Hypothalamus (tissue), 51 donors: ENCODE results near the gene TRMT2A.

ENCODE experiments used
- DNase-seq, 51 donors: peaks; one replicate each; lab custom pipeline; 2025; lab: John Stamatoyannopoulos, UW

The TRMT2A gene

DNA sequence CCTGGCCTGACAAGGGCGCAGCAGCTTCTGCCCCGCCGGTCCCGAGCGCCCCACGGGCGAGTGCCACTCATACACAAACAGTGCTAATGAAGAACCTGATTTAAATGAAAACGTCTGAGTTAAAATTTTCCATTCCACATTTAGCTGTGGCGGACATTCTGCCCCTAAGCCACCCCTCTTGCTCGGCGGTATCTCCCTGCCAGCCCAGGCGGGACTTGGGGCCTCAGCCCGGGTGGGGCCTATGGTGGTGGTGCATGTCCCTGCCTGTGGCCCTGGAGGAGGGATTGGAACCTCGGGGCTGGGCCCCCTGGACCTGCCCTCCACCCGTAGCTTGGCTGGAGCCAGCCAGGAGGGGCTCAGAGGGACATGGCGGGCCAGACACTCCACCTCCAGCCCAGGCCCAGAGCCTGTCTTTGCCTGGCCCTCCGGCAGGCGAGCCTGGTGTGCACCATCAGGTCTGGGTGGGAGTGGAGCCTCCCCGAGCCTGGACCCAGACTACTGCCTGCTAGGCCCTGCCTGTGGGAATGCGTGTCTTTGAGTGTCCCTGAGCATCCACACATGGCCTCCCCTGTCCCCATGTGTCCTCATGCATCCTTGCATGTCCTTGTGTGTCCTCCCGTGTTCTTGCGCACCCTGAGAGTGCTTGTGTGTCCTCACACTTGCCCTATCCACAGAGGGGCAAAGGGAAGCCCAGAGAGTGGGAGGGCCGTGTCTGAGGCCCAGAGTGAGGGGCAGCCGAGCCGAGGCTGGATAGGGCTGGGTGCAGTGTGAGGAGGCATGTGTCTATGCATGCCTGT, 19.0 kb upstream of the TRMT2A start:
- DNase-seq, result no peak

DNA sequence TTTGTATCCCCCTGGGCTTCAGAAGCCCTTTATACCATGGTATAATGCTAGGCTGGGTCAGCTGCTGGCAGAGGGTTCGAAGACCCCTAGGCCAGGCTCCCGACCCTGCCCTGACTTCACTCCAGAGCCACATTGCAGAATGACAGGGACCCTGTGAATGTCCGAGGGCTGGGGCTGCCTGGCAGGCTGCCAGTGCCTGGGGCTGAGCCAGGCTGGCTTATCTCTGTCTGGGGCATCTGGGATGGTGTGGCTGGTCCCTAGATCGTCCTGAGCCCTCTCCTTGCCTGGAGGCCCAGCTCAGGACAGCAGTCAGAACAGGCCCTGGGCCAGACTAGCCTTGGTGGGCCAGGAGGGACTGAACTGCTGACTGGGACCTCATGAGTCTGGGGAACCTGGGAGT, 18.2 kb upstream of the TRMT2A start:
- no peak for DNase-seq

DNA sequence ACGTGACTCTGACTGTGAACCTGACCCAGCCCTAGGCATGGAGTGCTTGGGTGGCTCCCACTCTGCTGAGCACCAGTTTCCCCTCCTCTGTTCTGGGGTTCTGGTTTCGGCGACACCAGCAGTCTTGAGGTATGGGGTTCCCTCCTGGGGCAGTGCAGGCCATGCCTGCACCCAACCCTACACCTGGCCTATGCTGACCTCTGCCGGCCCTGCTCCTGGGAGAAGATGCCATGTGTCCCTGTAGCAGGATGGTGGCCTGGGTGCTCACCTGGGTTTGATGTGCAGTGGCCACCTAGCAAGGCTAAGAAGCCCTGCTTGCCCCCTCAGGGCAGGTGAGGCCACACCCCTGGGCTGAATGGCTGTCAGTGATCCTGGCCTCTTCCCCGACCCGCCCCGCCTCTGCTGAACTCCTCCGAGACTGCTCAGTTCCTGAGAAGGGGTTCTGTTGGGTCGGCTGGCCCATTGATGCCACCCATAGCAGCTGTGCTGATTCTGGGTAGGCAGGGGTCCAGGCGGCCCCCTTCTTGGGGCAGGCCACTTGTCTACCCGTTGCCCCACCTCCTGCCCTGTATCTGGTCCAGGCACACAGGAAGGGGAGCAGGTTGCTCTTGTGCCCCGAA, 17.0 kb upstream of the TRMT2A start:
- no peak for DNase-seq

DNA sequence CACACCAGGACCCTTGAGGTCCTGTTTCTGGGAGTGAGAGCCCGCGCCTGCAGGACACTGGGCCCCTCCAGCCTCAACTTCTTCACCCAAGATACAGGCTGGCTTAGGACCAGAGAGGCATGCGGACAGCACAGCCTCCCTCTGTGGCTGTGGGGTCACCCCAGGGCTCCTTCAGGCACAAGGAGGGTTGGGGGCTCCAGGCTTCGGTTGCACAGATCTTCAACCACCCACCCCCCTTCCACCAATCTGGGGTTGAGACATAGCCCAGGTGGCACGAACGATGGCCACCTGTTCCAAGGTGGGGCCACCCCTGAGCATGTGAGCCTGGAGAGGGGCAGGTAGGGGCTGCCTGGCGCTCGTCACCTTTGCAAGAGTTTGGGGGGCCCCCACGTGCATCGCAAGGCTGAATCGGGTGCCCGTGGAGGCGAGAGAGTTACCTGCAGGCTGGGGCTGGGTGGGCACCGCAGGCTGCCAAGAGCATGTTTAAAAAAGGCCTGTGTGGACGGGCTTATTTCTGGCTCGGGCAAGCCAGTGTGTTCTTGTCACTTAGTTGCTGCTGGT, 15.7 kb upstream of the TRMT2A start:
- DNase-seq, result no peak

DNA sequence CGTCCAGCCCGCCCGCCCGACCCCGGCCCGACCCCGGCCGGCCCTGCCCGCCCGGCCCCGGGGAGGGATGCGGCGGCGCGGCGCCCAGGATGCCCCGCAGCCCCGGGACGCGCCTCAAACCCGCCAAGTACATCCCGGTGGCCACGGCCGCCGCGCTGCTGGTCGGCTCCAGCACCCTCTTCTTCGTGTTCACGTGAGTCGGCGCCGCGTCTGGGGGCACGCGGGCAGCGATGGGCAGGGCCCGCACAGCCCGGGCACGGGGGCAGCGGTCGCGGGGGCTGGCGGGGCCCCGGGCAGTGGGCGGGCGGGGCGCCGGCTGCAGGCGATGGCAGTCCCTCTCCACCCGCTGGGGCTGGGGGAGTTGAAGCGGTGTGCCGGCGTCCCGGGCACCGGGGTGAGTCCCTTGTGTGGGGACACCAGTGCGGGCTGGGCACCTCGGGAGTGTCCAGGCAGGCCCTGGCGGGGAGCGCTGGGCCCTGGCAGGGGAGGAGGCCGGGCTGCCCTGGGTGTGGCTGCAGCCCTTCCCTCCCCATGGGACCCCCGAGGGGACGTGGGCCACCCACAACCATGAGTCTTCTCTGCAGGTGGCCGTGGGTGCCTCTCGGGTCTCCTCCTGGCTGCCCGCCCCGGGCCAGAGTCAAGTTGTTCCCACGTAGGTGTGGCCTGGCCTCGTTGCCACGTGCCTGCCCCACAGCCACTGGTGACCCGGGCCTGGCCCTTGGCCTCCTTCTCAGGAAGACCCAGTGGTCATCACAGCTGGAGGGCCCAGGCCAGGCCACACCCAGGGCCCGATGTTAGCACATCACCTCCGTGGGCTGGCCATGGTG, 15.0 kb upstream of the TRMT2A start:
- peak in 11 of 51 donors; percentile 17 to 61 (median 43) for DNase-seq

DNA sequence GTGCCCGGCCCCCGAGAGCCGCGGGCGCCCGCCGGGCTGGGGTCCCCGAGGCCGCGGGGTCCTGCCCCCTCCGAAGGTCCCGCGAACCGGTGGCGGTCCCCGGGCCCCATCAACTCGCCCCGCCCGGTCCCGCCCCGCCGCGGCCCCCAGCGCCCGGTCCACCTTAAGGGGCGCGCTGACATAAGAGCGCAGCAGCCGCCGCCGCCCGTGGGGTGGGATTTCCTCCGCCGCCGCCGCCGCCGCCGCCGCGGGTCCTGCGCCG, 14.5 kb upstream of the TRMT2A start, which contains the start of gene ZDHHC8:
Gene ZDHHC8 (plus strand): TSS at position 208 of the 262 bp plus-strand sequence. CDS start 144 bp downstream, outside the sequence.
- peak in 18 of 51 donors; percentile 14 to 66 (median 45) for DNase-seq

DNA sequence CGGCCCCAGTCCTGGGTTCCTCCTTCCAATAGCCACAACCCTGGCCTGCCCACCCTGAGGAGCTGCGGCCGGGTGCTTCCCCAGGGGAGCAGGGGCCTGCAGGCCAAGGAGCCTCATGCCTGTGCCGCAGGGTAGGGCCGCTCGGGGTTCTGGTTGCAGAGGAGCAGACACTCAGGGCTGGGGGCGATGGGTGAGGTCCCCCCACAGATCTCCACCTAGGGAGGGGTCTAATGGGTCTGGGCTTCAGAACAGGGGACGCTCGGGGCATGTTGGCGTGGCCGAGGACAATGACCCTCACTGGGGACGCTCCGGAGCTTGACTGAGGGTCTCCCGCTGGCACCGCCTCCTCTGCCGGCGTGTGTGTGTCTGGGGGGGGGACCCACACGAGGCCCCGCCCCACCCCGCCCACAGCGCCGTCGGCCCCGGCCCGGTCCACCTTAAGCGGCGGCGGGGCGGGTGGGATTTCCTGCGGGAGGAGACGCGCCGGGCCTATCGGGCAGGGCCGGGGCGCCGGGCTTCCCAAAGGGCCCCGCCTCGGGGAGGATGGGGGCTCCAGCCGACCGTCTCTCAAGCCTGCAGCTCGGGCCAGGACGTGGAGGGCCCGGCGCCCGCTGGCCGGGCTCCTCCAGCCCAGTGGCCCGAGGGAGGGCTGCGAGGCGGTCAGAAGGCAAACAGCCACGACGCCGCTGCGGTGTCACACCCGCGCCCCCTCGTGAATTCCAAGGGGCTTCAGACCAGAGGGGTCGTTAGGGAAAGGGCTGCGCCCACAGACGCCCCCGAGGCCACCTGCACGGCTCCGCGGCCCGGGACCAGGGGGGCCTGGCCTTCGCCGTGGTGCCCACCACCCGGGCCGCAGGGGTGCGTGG, 13.9 kb upstream of the TRMT2A start:
- DNase-seq, result peak; percentile 11 to 90 (median 75)

DNA sequence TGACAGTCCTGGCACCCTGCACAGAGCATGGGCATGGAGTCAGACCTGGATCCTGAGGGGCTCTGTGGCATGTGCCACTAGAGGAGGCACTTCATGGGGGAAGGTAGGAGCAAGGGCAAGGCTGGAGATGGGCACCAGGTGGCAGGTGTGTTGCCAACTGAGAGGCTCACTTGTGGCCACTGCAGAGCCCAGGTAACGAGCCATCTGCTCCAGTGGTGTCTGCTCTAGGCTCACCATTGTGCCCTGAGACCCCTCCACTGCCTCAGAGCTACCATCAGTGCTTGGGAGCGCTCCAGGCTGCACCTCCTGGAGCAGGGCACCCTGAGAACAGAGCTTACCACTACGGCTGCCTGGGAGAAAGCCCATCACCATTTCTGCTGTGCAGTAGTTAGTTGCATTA, 13.3 kb upstream of the TRMT2A start:
- no peak for DNase-seq

DNA sequence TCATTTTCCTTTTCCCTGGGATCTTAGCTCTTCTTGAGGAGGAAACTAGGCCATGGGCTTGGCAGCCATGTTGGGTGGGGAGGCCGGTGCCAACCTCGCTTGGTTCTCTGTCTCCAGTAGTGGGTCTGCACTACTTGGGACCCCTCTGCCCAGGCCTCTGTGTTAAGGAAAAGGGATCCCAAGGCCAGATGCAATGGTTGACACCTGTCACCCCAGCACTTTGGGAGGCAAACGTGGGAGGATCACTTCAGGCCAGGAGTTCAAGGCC, 12.7 kb upstream of the TRMT2A start:
- DNase-seq, result no peak

DNA sequence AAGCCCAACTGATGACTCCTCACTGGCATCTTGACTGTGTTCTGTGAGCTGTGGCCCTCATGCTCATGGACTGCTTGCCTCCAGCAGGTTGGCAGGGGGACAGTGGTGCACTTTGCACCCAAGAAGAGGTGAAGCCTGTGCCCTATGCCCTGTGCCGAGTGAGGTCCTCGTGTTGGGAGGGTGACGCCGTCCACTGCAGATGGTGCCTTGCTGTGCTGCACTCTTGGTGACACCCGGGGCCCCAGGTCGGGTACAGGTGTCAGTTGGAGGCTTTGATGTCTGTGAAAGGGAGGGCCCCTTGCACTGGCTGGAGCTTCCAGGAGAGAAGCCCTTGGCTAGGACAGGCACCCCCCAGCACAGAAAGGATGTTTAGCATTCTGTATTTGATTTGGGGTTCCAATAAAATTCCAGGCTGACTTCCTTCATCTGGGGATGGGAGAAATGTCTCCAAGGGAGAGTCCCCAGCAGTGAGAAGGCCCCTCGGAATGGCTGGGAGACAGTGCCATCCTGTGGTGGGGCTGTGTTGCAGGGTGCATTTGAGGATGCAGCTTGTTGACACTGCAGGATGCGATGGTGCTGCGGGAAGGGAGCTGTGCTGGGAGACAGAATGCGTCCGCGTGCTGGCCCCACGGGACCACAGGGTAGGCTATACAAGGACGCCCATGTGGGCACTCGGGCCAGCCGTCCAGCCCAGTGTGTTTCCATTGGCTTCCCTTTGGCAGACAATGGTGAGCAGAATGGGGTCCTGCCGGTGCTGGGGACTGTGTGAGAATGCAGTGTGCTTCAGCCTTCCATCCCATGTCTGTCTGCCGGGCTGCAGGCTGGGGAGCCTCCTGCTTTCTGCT, 12.1 kb upstream of the TRMT2A start:
- peak in 11 of 51 donors; percentile 12 to 38 (median 29) for DNase-seq

DNA sequence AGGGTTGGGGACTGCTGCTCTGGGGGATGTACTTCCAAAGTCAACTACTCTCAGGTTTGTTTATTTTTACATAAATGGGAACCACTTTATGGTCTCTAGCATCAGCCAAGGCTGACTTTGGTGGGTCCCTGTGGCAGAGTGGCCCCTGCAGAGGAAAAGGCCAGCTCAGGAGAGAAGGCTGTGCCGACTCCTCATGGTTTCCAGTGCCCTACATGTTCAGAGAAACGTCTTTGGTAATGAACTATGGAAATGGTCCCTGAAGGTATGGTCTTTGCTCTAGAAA, 11.5 kb upstream of the TRMT2A start:
- no peak for DNase-seq

DNA sequence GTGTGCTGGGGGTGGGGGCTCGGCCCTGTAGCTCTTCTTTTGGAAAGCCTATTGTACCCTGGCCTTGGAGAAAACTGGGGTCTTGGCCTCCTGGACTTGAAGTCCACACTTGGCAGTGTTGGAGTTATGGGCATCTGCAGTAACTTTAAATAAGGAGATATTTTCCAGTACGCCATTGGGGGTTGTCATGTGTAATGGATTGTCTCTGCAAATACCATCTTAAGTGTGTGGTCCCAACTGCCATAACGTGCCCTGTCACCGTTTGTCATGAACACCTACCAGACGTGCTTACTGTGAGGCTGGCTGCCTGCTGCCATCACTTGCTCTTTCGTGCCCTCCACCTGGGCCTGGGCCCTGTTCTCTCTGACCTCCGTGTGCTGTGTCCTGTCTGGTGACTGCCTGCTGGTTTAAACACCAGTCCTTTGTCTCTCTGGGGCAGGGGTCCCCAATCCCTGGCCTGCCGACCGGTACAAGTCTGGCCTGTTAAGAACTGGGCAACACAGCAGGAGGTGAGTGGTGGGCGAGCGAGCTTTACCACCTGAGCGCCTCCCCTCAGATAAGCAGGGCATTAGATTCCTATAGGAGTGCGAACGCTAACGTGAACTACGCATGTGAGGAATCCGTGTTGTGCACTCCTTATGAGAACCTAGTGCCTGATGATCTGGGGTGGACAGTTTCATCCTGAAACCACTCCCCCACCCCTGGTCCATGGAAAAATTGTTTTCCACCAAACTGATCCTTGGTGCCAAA, 11.0 kb upstream of the TRMT2A start:
- DNase-seq, result no peak

DNA sequence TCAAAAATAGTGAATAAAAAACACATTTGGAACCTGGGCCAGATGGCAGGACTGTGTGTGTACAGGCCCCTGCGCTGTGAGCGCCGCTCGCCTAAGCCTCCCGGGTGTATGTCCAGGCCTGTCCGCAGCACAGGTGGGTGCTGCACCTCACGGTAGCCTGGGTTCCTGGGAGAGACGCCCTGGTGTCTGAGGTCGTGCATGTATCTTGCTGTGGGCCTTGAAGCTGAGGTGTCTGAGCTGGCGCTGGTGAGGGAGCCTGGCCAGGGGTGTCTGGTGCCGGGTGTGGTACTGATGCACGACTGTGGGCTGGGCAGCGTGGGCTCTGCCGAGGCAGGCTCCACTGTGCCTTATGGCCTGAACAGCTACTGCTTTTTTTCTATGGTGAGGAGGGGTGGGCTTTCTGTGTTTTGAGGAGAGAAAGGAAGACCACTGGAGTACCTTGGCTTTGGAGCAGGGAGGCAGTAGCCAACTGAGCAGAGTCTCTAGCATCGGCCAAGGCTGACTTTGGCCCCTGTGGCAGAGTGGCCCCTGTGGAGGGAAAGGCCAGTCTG, 10.4 kb upstream of the TRMT2A start:
- DNase-seq, result no peak

DNA sequence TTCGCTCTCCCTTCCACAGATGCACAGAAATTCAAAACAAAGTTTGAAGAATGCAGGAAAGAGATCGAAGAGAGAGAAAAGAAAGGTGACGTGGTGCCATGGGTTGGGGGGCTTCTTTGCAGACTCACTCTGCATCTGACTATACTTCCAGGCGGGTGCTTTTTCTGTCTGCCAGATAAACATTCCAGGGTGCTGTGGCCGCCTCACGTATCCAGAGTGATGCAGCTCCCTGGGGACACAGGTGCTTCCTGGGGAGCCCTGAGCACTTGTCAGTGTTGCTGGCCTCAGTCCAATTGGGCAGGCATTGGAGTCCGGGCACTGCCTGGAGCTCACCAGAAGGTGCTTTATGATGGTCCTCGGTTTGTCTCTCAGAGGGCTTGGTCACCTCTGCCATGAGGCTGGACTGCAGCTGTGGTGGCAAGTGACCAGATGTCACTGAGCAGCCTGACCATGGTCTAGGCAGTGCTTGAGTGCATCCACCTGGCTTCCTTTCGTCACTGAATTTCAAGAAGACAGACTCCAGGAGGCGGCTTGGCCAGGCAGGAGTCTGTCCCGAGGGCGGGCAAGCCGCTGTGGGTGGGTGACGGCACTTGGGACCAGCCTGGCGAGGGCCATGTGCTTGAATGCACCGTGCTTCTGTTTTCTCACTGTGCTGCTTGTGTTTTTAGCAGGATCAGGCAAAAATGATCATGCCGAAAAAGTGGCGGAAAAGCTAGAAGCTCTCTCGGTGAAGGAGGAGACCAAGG, 9.4 kb upstream of the TRMT2A start:
- no peak for DNase-seq

DNA sequence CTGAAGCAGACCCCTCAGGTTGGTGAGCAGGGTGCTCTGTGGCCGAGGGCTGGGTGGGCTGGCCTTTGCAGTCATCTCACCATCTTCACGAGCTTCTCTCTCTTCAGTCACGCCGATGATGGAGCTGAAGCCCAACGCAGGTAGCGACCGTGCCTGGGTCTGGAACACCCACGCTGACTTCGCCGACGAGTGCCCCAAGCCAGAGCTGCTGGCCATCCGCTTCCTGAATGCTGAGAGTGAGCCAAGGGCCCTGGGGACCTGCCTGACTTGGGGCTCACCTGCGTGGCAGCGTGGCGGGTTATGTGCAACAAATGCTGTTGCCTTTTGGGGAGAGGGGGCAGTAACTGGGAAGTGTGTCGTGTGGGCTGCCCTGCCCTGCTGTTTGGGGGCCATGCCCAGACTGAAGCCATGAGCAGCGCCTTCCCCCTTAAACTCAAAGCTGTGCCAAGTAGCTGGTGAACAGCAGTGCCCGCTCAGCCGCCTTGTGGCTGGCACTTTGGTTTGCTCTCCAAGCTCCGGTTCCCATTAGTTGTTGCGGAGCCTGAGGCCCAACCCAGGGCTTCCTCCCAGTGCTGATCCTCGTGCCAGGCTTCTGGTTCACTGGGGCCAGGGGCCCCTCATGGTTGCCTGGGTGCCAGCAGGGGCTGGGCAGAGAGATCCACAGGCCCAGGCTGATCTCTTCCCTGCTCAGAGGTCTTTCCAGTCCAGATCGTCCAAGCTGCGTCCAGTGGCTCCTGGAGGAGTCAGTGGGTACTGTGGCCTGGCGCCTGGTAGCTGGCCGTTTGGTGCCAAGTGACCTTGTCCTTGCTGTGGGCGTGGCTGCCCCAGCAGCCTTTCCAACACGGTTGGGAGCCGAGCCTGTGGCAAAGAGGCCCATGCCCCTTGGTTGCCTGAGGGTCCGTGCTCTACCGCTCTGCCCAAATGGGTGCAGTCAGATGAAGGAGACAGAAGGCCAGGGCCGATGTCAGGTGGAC, 8.5 kb upstream of the TRMT2A start:
- no peak for DNase-seq

DNA sequence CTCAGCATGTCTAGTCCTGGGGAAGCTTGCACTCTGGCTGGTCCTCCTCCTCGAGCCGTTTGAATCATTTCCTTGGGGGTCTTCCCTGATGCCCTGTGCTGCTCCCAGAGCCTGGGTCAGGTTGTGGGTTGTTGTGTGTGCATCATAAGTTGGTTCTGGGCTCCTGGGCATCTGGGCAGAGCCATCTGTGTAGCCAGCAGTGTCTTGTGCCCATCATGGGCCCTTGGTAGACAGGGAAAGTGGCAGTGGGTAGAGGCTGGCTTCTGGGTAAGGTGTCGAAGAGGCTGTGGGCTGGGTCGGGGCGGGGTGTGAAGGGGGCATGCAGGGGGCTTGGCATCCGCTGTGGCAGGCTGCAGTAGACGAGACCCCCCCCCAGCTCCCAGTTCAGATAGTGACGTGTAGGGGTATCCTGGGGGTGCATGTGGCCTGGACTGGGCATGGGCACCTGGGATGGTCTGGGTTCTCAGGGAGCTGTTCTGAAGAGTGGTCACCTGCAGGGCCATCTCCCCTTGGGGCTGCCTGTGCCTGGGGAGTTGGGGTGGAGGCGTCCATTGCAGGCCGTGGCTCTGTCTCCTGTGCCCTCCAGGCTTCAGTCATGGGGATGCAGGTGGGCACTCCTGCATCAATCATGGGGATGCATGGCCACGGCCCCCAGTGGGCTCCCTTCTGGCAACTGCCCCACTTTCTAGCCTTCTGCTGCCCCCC, 7.2 kb upstream of the TRMT2A start:
- no peak for DNase-seq
